MM.1S (cell line): ENCODE measurements around the gene HM13.

Experiments used
- EZH2 ChIP-seq: fragments of 300-600 bp; sonication (generic); optimal IDR thresholded peaks from 2 replicates; pipeline ENCODE3; 2017; ENCODE audit warnings: low read depth, mild to moderate bottlenecking, antibody characterized with exemption, low read length, mixed read lengths
- TF ChIP-seq, protein P1 (sequence below): fragments of 300-600 bp; sonication (generic); IDR thresholded peaks from 2 replicates; pipeline ENCODE4 v1.5.1; 2016; ENCODE audit warnings: antibody characterized with exemption, low read length, mixed read lengths

DNA sequence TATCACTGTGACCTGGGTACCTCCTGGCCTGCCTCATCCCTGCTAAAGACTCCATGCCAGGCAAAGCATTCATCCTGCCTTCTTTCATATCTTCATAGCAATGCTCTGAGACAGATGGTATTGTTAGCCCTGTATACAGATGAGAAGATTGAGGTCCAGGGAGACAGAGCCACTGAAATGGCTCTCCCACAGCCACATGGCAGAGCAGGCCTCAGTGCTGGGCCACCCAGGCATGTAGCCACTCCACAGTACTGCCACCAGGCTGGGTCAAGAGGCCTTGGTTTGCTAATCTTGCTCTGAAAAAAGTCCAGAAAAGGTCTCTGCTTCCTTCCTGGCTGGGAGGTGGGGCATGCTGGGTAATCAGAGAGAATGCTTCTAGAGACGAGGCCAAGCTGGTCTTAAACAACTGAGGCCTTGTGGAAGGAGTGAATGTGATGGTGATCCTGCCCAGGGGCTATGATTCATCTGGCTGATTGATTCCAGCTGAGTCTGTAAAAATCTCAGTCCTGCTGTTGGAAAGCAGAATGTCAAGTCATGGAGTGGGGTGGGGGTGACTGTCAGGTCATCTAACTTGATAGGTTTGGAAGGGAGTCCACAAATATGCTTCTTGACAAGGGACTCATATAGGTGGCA is 29.8 kb downstream of the HM13 start:
- TF ChIP-seq, protein P1, sequence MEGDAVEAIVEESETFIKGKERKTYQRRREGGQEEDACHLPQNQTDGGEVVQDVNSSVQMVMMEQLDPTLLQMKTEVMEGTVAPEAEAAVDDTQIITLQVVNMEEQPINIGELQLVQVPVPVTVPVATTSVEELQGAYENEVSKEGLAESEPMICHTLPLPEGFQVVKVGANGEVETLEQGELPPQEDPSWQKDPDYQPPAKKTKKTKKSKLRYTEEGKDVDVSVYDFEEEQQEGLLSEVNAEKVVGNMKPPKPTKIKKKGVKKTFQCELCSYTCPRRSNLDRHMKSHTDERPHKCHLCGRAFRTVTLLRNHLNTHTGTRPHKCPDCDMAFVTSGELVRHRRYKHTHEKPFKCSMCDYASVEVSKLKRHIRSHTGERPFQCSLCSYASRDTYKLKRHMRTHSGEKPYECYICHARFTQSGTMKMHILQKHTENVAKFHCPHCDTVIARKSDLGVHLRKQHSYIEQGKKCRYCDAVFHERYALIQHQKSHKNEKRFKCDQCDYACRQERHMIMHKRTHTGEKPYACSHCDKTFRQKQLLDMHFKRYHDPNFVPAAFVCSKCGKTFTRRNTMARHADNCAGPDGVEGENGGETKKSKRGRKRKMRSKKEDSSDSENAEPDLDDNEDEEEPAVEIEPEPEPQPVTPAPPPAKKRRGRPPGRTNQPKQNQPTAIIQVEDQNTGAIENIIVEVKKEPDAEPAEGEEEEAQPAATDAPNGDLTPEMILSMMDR: no peak
- no peak for TF ChIP-seq EZH2
